HG03457 (cell line): ENCODE data around the gene CYP46A1.

Experiments used
- ATAC-seq: cut with Tn5 transposase; IDR thresholded peaks from one replicate; pipeline ENCODE4 v1.9.1; 2021; ENCODE audit warnings: moderate number of reproducible peaks; ENCODE audit not compliant: unreplicated experiment

CYP46A1 gene

DNA sequence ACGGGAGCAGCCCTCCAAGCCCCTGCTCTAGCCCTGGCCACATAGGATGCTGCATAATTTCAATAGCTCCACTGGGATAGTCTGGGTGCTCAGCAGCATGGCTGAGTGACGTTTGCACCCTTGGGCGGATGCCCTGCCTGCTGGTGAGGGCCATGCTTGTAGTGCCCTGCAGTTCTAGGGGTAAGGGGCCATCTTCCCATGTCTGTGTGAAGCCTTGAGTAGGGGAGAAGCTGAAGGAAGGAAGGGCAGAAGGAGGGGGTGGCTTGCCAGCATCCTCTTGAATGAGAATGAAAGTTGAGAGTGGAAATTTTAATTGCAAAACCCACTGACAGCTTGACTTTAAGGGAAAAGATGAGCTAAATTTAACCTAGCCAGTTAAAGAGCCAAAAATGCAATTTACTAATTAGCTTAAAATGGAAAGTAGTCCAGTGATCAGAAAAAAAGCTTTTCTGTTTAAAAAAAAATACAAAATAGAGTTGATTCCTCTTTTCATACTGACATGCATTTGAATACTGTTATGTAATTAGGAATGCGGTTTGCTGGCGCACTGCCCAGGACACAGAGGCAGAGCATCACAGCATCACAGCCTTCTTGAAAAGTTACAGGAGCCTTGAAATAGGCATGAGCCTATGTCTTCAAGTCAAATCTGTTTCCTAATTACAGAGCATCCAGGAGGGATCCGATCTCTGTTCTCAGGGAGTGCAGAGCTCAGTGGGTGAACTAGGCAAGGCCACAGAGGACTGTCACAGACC is 90.6 kb downstream of the CYP46A1 start:
- ATAC-seq = no peak

GRCh38 chr14:99775351-99775750 is 91.3 kb downstream of the CYP46A1 start:
- no peak for ATAC-seq
